ENCODE measurements around the gene PLEKHG4B.
A peak's percentile ranks its signal among the peaks of the same experiment; 100 is the strongest.

The PLEKHG4B gene

GRCh38 chr5:136901-137300 lies 44.9 kb downstream of the PLEKHG4B start:
- no peak for DNase-seq

DNA sequence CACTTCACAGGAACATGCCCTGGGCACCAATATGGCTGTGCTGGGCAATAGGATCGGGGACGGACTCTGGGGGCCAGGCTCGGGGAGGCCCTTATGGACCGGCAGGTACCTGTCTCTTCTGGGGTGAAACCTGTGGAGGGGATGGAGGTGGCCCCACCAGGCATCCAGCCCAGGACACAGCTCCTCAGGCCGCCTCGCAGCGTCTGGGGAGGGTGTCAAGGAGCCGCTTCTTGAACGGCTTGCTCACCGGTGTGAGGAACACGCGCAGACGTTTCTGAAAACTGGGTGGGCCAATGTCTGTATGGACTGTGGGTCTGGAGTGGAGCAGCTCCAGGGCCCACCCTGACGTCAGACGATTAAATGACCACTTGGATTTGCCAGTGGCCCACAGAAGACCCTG lies 45.8 kb downstream of the PLEKHG4B start:
- DNase-seq = no peak

DNA sequence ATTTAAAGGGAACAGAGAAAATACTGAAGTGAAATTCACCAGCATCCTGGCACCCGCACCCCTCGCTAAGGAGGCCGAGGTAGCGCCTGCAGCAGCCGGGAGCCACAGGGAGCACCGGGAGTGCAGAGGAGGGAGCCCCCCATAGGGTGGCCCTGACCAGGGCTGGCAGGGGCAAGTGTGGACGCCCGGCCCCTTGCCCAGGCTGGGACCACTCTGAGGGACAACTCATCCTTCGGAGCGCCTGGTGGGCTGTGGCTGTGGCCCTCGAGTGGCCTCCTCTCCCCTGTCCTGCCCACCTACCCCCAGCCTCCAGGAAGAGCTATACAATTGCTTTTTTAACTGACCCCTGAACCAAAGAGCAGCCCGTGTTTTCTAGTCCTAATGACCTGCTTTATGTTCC lies 47.0 kb downstream of the PLEKHG4B start:
- no peak for DNase-seq

GRCh38 chr5:139579-140442 lies 47.8 kb downstream of the PLEKHG4B start:
- DNase-seq = no peak

DNA sequence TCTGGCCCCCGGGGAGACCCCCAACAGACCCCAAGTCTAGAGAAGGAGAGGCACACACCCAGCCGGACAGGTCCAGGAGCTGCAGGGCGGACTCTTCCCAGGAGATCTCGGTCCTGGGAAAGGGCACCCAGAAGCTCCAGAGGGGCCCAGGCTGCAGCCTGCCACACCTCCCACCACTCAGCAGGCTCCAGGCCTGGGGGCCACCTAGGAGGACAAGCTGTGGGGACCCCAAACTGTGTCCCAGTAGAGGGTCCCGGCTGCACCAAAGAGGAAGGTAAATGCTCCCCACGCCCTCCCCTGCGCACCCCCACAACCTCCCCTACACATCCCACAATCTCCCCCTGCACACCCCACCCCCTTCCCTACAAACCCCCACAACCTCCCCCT lies 48.5 kb downstream of the PLEKHG4B start:
- DNase-seq = no peak

DNA sequence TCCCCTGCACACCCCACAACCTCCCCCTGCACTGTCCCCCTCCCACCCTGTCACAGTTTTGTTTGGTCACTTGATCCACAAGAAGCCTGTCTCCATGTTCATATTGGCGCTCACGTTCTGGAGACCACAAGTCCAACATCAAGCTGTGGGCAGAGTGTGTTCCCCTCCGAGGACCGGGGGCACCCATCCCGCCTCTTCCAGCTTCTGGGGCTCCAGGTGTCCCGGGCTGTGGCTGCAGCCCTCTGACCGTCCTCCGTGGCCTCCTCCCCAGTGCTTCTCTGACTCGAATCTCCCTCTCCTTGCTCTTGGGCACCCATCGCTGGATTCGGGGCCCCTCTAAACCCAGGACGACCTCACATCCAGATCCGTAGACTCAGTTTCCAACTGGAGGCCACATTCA lies 49.2 kb downstream of the PLEKHG4B start:
- no peak for DNase-seq

DNA sequence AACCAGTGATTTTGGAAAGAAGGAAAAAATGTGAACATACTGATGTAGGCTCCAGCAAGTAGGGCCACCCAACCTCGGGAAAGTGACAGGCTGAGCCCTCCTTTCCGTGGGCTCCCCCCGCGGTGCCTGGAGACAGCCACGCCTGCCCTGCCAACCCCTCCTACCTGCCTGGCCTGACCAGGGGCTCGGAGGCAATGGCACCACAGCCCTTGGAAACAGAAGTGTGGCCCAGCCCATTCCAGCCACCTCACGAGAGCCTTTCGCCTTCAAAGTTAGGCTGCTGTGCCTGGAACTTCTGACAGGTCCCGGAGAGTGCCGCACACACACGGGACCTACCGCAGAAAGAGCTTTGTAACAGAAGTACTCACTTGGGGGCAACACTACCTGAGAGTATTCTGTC lies 49.8 kb downstream of the PLEKHG4B start:
- no peak for DNase-seq

GRCh38 chr5:142246-142810 lies 50.4 kb downstream of the PLEKHG4B start:
- DNase-seq = no peak

- no peak for DNase-seq
Measured at GRCh38 chr5:143041-143440, 51.1 kb downstream of the PLEKHG4B start.

DNA sequence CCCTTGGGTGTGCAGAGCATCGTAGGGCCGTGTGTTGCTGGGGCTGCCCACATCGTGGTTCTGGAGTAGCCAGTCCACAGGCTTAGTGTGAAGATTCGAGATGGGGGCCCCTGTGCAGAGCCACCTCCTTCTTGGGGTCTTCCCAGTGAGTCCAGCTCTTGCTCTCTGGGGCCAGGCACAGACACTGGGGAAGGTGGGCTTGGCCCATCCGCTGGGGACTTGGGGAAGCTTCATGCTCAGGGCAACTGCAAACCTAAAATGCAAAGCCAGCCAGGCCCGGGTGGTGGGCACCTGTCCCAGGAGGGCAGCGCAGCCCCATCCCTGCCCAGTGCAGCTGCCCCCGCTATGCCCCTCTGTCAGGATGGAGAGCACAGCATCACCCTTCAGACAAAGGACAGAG lies 53.0 kb downstream of the PLEKHG4B start:
- DNase-seq = no peak

DNA sequence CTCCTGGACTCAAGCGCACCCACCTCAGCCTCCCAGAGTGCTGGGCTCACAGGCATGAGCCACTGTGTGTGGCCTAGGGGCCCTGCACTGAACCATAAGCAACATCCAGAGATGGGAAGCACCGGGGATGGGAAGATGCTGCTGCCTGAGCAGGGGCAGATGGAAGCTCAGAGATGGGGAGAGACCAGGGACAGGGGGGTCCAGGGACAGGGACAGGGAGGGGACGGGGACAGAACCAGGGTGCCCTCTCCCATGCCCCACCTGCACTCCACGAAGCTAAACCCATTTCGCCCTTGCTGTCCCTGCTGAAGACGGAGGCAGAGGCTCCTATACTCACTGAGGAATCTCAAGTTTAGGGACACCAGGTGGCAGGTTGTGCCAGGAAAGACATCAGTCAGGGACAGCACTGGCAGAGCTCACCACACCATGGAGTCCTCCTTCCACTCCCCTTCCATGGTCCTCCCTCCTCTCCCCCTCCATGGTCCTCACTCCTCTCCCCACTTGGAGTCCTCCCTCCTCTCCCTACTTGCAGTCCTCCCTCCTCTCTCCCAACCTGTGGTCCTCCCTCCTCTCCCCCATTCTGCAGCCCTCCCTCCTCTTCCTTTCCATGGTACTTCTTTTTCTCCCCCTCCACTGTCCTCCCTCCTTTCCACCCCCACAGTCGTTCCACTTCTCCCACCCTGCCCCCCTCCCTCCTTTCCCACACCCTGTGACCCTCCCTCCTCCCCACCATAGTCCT lies 53.8 kb downstream of the PLEKHG4B start:
- DNase-seq = no peak

DNA sequence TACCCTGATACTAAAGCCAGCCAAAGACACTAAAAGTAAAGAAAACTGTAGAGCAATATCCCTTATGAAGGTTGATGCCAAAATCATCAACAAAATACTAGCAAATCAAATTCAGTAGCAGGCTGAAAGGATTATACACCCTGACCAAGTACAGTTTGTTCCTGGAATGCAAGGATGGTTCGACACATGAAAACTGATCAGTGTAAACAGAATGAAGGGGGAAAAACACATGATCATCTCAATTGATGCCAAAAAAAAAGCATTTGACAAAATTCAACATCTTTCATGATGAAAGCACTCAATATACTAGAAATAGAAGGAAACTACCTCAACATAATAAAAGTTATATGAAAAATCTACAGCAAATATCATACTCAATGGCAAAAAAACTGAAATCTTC lies 55.8 kb downstream of the PLEKHG4B start:
- no peak for DNase-seq

DNA sequence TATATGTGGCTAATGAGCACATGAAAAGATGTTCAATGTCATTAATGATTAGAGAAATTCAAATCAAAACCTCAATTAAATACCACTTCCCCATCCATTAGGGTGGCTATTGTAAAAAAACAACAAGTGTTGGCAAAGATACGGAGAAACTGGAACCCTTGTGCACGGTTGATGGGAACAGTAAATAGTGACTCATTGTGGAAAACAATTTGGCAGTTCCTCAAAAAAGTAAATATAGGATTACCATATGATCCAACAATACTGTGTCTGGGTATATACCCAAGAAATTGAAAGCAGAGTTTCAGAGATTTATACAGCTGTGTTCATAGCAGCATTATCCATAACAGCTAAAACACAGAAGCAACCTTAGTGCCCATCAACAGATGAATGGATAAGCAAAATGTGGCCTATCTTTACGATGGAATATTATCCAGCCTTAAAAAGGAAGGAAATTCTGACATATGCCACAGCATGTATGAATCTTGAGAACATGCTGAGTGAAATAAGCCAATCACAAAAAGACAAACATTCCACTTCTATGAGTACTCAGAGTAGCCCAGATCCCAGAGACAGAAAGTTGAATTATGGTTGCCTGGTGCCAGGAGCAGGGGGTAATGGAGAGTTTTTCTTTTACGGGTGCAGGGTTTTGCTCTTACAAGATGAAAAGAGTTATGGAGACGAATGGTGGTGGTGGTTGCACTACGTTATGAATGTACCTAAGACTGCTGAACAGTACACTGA lies 57.9 kb downstream of the PLEKHG4B start:
- no peak for DNase-seq

GRCh38 chr5:150746-151145 lies 58.8 kb downstream of the PLEKHG4B start:
- no peak for DNase-seq

- no peak for DNase-seq
Measured at GRCh38 chr5:152077-152476, 60.1 kb downstream of the PLEKHG4B start.

DNA sequence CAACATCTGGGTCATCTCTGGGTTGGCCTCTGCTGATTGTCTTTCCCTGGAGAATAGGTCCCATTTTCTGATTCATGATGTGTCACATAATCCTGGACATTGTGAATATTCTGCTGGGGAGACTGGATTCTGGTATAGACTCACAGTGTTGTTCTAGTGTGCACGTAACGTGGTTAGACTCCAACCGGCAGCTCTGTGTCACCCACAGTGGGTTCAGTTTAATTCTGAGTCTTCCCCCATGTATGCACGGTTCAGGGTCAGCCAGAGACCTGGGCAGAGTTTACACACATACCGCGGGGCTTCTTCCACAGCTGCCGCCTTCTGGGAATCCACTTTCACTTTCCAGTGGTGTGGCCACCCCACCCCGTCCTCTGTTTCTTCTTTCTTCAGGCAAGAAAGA lies 61.3 kb downstream of the PLEKHG4B start:
- no peak for DNase-seq

DNA sequence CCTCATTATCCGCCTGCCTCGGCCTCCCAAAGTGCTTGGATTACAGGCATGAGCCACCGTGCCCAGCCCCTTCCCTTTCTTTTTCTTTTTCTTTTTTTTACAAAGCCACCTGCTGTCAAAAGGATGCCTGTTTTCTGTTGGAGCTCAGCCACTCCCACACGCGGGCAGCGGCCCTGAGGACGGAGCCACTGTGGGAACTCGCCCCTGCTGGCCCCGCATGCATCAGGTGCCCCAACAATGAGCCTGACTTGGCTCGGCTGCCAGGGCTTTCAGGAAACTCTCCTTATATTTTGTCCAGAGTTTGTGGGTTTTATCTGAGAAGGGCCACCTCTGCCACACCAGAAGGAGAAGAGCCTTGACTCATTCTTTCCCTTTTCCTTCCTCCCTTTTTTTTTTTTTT lies 62.3 kb downstream of the PLEKHG4B start:
- no peak for DNase-seq

GRCh38 chr5:154826-155225 lies 62.9 kb downstream of the PLEKHG4B start:
- DNase-seq = no peak

- peak in 1 of 2 experiments; percentile 5 for DNase-seq
Measured at GRCh38 chr5:155651-156410, 63.9 kb downstream of the PLEKHG4B start.

DNA sequence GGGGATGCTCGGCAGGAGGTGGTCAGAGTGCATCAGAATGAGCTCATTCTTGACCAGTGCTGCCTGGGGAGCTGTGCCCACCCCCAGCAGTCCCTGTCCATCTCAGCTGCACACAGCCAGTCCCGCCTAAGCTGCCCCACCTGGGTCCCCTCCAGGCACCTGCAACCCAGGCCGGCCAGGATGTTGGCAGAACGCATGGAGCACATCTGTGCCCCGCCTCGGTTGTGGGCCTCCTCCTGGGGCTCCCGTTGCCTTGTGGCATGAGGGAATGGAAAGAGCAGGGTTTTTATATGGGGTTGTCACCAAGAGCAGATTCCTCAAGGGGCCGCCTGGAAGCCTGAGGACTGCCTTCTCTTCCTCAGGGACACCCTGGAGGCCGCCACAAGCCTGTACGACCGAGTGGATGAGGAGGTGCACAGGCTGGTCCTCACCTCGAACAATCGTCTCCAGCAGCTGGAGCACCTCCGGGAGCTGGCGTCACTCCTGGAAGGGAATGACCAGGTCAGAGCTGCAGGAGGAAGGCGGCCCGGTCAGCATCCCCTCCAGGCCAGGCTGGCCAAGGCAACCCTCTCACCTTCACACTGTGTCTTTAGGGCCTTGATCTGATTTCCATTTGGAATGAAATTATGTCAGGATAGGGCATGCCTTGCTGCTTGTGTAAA lies 64.6 kb downstream of the PLEKHG4B start:
- peak in 1 of 2 experiments; percentile 6 for DNase-seq

GRCh38 chr5:157126-157715 lies 65.3 kb downstream of the PLEKHG4B start:
- no peak for DNase-seq
